Measurements from ENCODE around the gene CEP250.

DNA sequence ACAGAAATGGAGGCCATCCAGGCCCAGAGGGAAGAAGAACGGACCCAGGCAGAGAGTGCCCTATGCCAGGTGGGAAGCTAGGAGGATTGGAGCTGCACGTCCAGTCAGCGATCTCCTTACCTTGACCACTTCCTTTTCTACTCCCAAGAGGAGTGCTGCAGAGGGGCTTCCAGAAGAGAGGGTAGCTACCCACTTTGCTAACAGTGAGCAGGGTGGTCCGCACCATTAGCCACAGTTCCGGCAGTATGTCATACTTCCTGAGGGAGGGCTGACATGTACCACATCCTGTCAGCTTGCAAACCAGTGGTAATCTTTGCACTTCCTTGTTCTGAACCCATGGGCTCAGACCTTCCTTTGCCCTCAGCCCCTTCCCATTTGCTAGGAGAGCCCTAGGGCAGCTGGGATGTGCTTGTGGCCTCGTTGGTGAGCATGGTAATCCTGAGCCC lies 35.4 kb downstream of the CEP250 start:
- TF ChIP-seq, protein P1, sequence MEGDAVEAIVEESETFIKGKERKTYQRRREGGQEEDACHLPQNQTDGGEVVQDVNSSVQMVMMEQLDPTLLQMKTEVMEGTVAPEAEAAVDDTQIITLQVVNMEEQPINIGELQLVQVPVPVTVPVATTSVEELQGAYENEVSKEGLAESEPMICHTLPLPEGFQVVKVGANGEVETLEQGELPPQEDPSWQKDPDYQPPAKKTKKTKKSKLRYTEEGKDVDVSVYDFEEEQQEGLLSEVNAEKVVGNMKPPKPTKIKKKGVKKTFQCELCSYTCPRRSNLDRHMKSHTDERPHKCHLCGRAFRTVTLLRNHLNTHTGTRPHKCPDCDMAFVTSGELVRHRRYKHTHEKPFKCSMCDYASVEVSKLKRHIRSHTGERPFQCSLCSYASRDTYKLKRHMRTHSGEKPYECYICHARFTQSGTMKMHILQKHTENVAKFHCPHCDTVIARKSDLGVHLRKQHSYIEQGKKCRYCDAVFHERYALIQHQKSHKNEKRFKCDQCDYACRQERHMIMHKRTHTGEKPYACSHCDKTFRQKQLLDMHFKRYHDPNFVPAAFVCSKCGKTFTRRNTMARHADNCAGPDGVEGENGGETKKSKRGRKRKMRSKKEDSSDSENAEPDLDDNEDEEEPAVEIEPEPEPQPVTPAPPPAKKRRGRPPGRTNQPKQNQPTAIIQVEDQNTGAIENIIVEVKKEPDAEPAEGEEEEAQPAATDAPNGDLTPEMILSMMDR (conservative IDR thresholded peaks at IDR 0.05 in 1 of 2, IDR thresholded peaks at IDR 0.05 in 1 of 2; ENCODE audit: extremely low read depth in 1 of 2, insufficient read depth in 1 of 2, low read depth in 1 of 2, low read length in 2 of 2) = no peak
- no peak for TF ChIP-seq EZH2 (IDR thresholded peaks at IDR 0.05; ENCODE audit: borderline replicate concordance, low read length)

All from mammary epithelial cell (primary cell).